C4-2B (cell line): ENCODE data around the gene MEF2D.

Source experiments
- H3K27ac ChIP-seq: fragments of 450-650 bp; 2 replicates; pipeline ENCODE4 v1.5.1; 2017
- ZFX ChIP-seq: fragments of 450-650 bp; IDR thresholded peaks from 2 replicates; pipeline ENCODE4 v1.6.1; 2017
- TF ChIP-seq, protein P1 (sequence below): fragments of 450-650 bp; conservative IDR thresholded peaks from 2 replicates; pipeline ENCODE4 v1.5.1; 2017; ENCODE audit warnings: mild to moderate bottlenecking

Gene MEF2D

DNA sequence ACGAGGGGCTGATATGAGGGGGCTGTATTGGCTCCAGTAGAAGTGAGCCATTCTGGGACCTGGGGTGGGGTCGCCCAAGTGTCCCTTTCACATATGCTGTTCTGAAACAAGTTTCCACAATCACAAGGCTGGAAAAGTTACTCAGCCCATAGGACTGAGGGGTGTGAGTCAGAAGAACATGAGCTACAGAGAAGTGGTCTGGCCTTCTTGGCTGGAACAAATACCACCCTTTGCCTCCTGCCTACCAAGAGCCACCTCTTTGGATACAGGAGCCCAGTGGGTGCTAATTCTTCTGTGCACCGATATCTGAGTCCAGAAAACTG, 42.4 kb downstream of the MEF2D start:
- TF ChIP-seq, protein P1, sequence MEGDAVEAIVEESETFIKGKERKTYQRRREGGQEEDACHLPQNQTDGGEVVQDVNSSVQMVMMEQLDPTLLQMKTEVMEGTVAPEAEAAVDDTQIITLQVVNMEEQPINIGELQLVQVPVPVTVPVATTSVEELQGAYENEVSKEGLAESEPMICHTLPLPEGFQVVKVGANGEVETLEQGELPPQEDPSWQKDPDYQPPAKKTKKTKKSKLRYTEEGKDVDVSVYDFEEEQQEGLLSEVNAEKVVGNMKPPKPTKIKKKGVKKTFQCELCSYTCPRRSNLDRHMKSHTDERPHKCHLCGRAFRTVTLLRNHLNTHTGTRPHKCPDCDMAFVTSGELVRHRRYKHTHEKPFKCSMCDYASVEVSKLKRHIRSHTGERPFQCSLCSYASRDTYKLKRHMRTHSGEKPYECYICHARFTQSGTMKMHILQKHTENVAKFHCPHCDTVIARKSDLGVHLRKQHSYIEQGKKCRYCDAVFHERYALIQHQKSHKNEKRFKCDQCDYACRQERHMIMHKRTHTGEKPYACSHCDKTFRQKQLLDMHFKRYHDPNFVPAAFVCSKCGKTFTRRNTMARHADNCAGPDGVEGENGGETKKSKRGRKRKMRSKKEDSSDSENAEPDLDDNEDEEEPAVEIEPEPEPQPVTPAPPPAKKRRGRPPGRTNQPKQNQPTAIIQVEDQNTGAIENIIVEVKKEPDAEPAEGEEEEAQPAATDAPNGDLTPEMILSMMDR, result no peak
- TF ChIP-seq ZFX, result no peak
- H3K27ac ChIP-seq, result peak overlapping the region; percentile 99

DNA sequence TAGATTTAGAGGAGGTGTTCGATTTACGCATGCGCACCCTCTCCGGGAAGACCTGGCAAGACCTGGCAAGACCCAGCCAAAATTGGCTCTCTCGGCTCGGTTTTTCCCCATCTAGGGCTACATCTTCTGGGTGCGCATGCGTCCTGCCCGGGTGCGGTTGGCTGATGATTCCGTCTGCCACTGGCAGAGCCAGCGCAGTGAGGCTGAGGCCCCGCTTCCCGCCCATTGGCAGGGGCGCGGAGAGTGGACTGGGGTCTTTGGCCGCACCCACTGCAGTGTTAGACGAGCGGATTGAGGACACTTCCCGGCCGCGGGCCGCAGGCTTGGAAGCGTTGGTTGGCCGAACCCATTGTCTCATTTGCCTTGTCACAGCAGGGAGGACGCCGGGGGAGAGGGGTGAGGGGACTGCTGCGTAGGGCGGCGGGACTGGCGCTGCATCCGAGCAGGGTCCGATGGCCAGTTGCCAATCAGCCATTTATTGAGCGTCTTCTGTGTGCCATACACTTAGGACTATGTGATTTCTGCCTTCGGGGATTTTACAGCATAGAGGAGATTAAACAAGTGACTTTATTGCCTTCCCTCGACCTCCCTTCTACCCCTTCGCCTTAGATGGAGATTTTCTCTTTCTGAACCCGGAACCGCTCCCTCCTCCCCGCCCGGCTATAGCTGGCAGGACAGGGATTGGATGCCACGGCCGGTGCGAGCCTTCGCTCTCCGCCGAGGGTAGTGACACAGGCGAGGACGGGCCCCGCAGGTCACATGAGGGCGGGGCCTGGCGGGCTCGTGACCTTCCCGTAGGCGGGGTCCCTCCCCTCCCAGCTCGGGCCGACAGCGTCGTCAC, 43.7 kb downstream of the MEF2D start:
- peak overlapping the region; percentile 99 for H3K27ac ChIP-seq
- TF ChIP-seq ZFX, result no peak
- TF ChIP-seq, protein P1, result peak; percentile 56

DNA sequence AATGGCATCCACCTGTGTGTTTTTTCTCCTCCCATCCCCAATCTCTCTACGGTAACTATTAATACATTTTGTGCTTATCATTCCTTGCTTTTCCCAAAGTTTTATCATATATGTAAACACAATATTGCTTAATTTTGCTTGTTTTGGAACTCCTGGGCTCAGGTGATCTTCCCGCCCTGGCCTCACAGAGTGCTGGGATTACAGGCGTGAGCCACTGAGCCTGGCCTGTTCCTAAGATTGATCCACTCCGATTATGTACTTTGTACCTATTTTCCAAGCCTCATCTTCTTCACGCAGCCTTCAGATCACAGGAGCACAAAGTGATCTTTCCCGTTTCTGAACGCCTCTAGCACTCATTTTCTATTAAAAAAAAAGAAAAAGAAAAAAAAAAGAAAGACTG, 45.2 kb downstream of the MEF2D start:
- H3K27ac ChIP-seq, result no peak overlapping the region; the same call in 1 of the 2 replicates

DNA sequence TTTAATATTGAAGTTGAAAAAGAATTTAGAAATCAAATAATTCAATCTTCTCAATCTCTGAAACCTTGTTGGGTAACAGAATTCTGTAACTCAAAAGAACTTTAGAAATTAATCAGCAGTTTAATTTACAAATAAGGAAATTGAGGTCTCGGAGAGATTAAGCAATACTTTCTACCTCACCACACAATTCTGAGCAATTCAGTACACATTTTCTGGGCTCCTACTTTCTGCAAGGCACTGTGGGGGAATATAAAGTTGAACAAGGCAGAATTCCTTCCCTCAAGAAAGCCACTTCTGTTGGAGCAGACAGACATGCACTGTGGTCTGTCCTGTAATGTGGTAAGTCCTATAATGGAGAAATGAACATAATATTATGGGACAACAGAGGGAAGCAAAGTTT, 47.7 kb downstream of the MEF2D start:
- H3K27ac ChIP-seq, result no peak overlapping the region
- TF ChIP-seq, protein P1, result no peak
- no peak for TF ChIP-seq ZFX

More for the DNA sequence above, 45.2 kb downstream of the MEF2D start:
- no peak for TF ChIP-seq ZFX
- TF ChIP-seq, protein P1, result no peak

DNA sequence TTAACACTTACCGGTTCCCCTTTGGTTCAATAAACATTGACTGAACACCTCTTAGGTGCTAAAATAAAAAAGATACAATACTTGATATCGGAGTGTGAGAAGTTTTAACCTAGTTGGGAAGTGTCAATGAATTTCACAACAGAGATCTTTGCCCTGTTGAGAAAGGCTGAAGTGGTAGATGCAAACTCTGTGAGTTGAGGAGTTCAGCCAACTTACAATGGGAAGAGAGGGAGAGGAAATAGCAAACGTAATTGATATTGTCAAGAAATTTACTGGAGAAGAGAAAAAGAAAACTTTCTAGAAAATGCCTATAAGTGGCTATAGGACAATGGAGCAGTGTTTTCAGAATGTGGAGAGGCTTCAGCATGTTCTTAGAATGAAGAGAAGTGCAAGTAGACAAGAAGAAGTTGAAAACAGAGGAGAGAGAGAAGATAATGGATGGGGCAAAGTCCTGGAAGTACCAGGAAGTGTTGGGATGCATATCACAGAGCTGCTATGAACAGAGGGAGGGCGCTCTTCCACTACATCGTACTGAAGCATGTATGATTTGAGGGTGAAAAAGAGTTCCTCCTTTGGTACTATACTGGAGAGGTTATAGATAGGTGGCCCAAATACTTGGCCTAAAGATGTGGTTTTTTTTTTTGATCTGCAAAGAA, 48.9 kb downstream of the MEF2D start:
- no peak overlapping the region for H3K27ac ChIP-seq
- TF ChIP-seq, protein P1, result no peak
- no peak for TF ChIP-seq ZFX

DNA sequence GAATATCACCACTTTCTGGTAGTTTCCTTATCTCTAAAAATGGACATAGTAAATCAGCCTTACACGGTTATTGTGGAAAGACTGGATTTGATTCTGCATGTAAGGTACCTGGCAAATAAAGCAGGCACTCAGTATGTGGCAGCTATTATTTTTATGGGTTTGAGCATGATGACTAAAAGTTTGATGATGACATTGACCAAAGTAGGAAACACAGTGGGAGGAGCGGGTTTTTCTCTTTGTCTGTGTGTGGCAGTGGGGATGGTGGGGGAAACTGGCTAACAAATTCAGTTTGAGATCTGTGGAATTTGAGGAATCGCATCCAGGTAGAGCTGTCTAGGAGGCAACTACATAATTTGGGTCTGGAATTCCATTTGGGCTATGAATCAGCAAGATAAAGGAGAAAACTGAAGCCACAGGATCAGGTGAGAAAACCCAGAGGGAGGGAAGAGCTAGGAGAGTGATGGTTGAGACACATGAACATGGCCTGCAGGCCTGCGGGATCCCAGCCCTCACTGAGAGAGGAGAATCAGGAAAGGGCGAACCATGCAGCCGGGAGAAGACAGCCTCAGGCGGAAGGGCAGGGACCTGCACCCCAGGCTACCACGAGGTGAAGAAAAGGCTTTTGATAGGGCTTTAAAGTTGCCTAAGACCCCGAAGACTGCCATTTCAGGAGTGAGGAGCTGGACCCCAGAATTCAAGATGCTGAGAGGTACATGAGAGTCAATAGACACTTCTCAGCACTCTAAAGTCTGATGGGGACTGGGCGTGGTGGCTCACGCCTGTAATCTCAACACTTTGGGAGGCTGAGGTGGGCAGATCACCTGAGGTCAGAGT, 52.2 kb downstream of the MEF2D start:
- no peak overlapping the region for H3K27ac ChIP-seq
- TF ChIP-seq ZFX, result no peak
- TF ChIP-seq, protein P1, result no peak
